Measurements from ENCODE around the gene PRKN.
"Not testable (repeated sequence)": the region's sequence is repeated elsewhere in the genome, so short reads cannot be mapped to it uniquely, and the experiment has no call there.

The PRKN gene

DNA sequence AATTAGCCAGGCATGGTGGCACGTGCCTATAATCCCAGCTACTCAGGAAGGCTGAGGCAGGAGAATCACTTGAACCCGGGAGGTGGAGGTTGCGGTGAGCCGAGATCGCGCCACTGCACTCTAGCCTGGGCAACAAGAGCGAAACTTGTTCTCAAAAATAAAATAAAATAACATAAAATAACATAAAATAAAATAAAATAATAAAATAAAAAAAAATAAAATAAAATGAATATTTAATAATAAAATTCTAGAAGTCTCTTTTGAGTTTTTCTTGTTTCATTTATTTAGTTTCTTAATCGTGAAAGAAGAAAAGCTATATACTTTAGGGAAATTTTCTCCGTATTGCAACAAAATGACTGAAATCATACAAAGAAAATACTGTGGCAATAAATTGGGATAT lies 841.0 kb downstream of the PRKN start:
- not testable (repeated sequence) for H3K9me3 Mint-ChIP-seq; H3K27me3 Mint-ChIP-seq; H3K4me3 Mint-ChIP-seq; DNase-seq (ENCODE audit: low spot score in 2 of 2); H3K27ac Mint-ChIP-seq; H3K36me3 Mint-ChIP-seq; ATAC-seq (ENCODE audit: low read depth); H3K4me1 Mint-ChIP-seq

DNA sequence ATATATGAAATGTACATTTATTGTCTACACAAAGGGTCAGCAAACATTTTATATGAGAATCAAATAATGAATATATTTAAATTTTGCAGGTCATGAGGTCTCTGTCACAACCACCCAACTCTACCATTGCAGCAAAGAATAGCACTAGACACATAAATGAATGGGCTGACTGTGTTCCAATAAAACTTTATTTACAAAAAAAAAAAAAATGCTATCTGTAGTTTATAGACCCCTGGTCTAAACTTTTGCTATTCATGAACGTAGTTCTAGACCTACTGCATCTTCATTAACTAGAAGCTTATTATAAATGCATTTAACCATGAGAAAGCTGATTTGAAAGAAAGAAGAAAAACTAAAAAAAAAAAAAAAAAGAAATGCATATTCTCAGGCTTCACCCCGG lies 842.8 kb downstream of the PRKN start:
- Mint-ChIP-seq H3K27me3 (no peaks in the 10 kb centered on the region), H3K36me3 (no peaks in the 10 kb centered on the region), H3K9me3 (no peaks in the 10 kb centered on the region), H3K27ac (no peak overlapping the region), H3K4me3 (no peak overlapping the region), H3K4me1 (no peaks in the 10 kb centered on the region)
- ATAC-seq (ENCODE audit: low read depth) (no peak), DNase-seq (ENCODE audit: low spot score in 2 of 2) (no peak)

DNA sequence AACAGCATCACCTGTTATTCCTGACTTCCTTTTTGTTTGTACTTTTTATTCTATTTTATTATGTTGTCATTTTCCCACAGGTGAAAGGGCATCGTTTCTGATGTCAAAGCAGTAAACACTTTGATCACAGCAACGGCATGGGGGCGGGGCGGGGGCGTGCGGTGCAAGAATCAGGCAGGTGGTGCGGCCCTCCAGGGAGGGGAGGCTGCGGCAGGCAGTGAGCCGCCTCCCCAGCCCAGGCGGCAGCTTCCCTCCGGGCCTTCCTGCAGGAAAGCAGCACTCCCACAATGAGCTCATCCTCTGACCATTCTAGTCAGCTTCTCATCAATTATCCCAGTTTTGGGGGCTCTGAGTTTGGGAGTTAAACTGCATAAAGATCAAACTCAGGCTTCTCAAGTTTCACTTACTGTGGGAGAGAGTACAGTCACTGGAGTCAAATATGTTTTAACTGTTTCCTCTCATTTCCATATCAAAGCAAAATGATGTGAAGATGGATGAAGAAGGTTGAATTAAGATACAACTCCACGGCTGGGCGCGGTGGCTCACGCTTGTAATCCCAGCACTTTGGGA lies 845.3 kb downstream of the PRKN start:
- Mint-ChIP-seq H3K4me1 (no peaks in the 10 kb centered on the region), H3K27me3 (no peaks in the 10 kb centered on the region), H3K4me3 (no peak overlapping the region), H3K36me3 (no peaks in the 10 kb centered on the region), H3K9me3 (peaks cover 2% of the 10 kb centered on the region), H3K27ac (no peak overlapping the region)
- DNase-seq (ENCODE audit: low spot score in 2 of 2): no peak
- no peak for ATAC-seq (ENCODE audit: low read depth)

DNA sequence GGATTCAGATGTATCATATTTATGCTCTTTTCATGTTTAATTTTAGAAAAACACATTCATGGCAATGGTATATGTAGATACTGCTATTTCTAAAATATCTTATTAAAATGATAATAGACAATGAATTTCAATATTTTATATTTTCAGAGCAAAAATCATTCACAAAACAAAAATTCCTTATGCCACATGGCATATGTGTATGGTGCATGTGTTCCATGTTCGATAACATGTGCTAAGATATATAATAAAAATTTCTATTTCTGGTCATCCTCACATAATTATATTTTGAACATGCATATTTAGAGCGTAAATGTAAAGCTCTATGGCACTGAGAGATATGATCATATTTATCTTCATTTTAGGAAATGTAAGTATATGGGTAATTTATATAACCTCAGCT lies 847.5 kb downstream of the PRKN start:
- H3K27ac Mint-ChIP-seq: no peak overlapping the region
- H3K9me3 Mint-ChIP-seq: peaks cover 2% of the 10 kb centered on the region
- no peaks in the 10 kb centered on the region for H3K36me3 Mint-ChIP-seq
- ATAC-seq (ENCODE audit: low read depth) (no peak), DNase-seq (ENCODE audit: low spot score in 2 of 2) (no peak)
- H3K4me1 Mint-ChIP-seq: no peaks in the 10 kb centered on the region
- no peaks in the 10 kb centered on the region for H3K27me3 Mint-ChIP-seq
- H3K4me3 Mint-ChIP-seq: no peak overlapping the region

DNA sequence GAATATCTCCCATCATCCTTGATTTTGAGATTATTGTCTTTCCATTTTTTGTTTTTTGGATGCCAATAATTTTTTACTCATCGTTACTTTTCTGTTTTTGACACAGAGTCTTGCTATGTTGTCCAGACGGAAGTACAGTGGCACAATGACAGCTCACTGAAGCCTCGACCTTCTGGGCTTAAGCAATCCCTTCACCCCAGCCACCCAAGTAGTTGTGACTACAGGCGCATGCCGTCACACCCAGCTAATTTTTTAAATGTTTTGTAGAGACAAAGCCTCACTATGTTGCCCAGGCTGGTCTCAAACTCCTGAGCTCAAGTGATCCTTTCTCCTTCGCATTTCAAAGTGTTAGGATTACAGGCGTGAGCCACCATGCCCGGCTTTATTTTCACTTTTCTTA lies 851.3 kb downstream of the PRKN start:
- no peak for ATAC-seq (ENCODE audit: low read depth)
- Mint-ChIP-seq H3K9me3 (peaks cover 2% of the 10 kb centered on the region), H3K27me3 (no peaks in the 10 kb centered on the region), H3K27ac (no peak overlapping the region), H3K36me3 (peaks cover 2% of the 10 kb centered on the region), H3K4me1 (no peaks in the 10 kb centered on the region), H3K4me3 (no peak overlapping the region)
- no peak for DNase-seq (ENCODE audit: low spot score in 2 of 2)

DNA sequence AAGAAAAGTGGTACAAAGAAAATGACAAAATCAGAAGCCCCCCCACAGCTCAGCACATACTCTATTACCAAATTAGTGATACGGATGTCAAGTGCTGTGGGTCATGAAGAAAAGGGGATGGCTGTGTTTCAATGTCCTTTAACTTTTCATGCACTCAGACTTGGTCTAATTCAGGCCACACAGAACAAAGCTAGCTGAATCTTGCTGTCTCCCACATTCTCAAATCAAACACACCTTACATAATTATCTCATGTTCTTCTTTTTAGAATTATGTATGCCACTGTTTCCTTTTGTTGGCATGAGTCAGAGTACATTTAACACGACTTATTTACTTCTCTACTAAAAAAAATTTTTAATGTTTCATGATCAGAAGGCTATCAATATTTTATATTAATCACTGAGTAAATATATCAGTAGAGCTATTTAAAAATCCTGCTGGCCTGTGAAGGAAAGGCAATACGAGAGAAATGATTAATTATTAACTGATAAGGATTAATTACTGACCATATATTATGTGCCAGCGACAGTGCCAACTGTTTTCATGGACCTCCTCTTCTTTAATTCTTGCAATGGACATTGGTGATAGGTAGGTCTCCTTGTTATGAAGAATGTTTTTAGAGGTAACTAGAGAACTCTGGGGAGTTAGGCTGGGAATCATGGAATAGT lies 857.2 kb downstream of the PRKN start:
- Mint-ChIP-seq H3K27me3 (no peaks in the 10 kb centered on the region), H3K4me3 (no peak overlapping the region), H3K36me3 (peaks cover 2% of the 10 kb centered on the region), H3K27ac (no peak overlapping the region), H3K4me1 (no peaks in the 10 kb centered on the region), H3K9me3 (no peaks in the 10 kb centered on the region)
- ATAC-seq (ENCODE audit: low read depth) (no peak), DNase-seq (ENCODE audit: low spot score in 2 of 2) (no peak)

DNA sequence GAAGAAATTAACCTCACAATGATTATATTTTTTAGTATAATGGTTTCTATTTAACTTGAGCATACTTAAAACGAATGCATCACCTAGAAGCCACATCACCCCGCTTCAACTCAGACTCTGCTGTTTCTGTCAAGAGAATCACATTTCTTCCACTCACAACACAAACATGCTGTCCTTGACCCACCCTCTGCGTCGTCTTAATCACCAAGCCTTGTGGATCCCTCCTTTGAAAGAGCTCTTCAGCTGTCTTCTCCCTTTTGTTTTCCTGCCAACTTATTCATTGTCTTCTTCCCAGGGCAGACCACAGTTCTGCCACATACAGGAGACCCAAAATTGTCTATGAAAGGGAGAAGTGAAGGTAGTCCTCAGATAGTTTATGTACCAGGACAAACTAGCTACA lies 858.1 kb downstream of the PRKN start:
- no peak overlapping the region for H3K27ac Mint-ChIP-seq
- no peaks in the 10 kb centered on the region for H3K9me3 Mint-ChIP-seq
- ATAC-seq (ENCODE audit: low read depth) (no peak), DNase-seq (ENCODE audit: low spot score in 2 of 2) (no peak)
- H3K27me3 Mint-ChIP-seq: no peaks in the 10 kb centered on the region
- H3K4me3 Mint-ChIP-seq: no peak overlapping the region
- H3K4me1 Mint-ChIP-seq: no peaks in the 10 kb centered on the region
- H3K36me3 Mint-ChIP-seq: peaks cover 2% of the 10 kb centered on the region

DNA sequence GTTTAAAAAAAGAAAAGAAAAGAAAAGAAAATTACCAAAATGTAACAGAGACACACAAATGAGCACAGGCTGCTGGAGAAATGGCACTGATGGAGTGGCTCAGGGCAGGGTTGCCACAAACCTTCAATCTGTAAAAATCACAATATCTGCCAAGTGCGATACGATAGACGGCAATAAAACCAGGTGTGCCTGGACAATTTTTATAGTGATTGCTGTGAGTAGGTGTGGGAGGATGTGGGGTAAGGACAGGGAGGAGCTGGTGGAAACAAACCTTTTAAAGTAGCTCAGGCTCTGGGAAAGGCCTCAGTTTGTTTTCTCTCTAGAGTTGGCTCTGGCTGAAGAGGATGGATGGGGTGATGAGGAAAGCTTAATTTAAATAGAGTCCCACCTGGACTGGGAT lies 861.0 kb downstream of the PRKN start:
- no peaks in the 10 kb centered on the region for H3K4me1 Mint-ChIP-seq
- H3K4me3 Mint-ChIP-seq: no peak overlapping the region
- DNase-seq (ENCODE audit: low spot score in 2 of 2) (no peak), ATAC-seq (ENCODE audit: low read depth) (no peak)
- H3K9me3 Mint-ChIP-seq: no peaks in the 10 kb centered on the region
- H3K27ac Mint-ChIP-seq: no peak overlapping the region
- H3K27me3 Mint-ChIP-seq: no peaks in the 10 kb centered on the region
- H3K36me3 Mint-ChIP-seq: no peaks in the 10 kb centered on the region

DNA sequence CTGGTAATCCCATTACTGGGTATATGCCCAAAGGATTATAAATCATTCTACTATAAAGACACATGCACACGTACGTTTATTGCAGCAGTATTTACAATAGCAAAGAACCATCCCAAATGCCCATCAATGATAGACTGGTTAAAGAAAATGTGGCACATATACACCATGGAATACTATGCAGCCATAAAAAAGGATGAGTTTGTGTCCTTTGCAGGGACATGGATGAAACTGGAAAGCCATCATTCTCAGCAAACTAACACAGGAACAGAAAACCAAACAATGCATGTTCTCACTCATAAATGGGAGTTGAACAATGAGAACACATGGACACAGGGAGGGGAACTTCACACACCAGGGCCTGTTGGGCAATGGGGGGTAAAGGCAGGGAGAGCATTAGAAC lies 866.5 kb downstream of the PRKN start:
- not testable (repeated sequence) for H3K4me1 Mint-ChIP-seq; H3K27me3 Mint-ChIP-seq; H3K27ac Mint-ChIP-seq; H3K36me3 Mint-ChIP-seq; DNase-seq (ENCODE audit: low spot score in 2 of 2); H3K4me3 Mint-ChIP-seq; H3K9me3 Mint-ChIP-seq; ATAC-seq (ENCODE audit: low read depth)

DNA sequence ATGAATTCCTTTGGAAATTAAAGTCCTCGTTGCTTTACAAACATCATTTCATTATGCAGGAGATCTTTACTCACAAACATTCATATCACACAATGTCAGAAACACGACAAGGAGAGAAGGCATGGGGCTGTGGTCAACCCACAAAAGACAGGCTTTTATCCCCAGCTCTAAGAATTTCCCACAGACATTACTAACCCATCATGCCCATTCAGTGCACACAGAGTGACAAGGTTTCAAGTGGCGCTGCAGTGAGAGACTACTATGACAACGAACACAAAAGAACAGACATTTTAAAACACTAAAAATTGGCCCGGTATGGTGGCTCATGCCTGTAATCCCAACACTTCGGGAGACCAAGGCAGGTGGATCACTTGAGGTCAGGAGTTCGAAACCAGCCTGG lies 873.9 kb downstream of the PRKN start:
- no peaks in the 10 kb centered on the region for H3K9me3 Mint-ChIP-seq
- H3K36me3 Mint-ChIP-seq: no peaks in the 10 kb centered on the region
- no peaks in the 10 kb centered on the region for H3K4me1 Mint-ChIP-seq
- ATAC-seq (ENCODE audit: low read depth) (no peak), DNase-seq (ENCODE audit: low spot score in 2 of 2) (no peak)
- no peak overlapping the region for H3K27ac Mint-ChIP-seq
- no peaks in the 10 kb centered on the region for H3K27me3 Mint-ChIP-seq
- H3K4me3 Mint-ChIP-seq: no peak overlapping the region

DNA sequence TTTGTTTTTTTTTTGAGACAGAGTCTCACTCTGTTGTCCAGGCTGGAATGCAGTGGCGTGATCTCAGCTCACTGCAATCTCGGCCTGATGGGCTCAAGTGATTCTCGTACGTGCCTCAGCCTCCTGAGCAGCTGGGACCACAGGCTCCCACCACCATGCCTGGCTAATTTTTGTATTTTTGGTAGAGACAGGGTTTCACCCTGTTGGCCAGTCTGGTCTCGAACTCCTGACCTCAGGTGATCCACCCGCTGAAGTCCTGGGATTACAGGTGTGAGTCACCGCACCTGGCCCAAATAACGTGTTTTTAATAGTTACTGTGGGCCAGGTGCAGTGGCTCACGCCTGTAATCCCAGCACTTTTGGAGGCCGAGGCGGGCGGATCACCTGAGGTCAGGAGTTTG lies 876.1 kb downstream of the PRKN start:
- H3K36me3 Mint-ChIP-seq; H3K4me1 Mint-ChIP-seq; DNase-seq (ENCODE audit: low spot score in 2 of 2); H3K9me3 Mint-ChIP-seq; ATAC-seq (ENCODE audit: low read depth); H3K27me3 Mint-ChIP-seq; H3K27ac Mint-ChIP-seq; H3K4me3 Mint-ChIP-seq: not testable (repeated sequence)

DNA sequence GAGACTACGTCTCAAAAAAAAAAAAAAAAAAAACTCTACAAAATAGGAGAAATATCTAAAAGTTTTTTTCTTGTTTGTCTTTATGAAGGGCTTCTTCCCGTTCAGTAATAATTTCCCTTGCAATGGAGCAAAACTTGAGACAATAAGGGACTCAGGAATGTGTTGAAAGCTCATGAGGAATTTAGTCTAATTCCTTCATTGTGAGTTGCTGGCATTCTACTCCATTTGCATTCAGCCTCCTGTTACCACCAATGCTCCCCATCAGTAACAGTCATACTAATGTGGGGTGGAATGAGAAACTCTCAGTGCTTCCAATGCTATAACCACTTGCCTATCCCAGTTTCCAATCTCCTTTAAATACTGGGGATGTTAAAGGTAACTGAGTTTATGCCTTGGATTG lies 877.0 kb downstream of the PRKN start:
- no peak overlapping the region for H3K4me3 Mint-ChIP-seq
- no peak for ATAC-seq (ENCODE audit: low read depth)
- DNase-seq (ENCODE audit: low spot score in 2 of 2): no peak
- no peaks in the 10 kb centered on the region for H3K4me1 Mint-ChIP-seq
- no peak overlapping the region for H3K27ac Mint-ChIP-seq
- no peaks in the 10 kb centered on the region for H3K36me3 Mint-ChIP-seq
- no peaks in the 10 kb centered on the region for H3K9me3 Mint-ChIP-seq
- H3K27me3 Mint-ChIP-seq: no peaks in the 10 kb centered on the region

DNA sequence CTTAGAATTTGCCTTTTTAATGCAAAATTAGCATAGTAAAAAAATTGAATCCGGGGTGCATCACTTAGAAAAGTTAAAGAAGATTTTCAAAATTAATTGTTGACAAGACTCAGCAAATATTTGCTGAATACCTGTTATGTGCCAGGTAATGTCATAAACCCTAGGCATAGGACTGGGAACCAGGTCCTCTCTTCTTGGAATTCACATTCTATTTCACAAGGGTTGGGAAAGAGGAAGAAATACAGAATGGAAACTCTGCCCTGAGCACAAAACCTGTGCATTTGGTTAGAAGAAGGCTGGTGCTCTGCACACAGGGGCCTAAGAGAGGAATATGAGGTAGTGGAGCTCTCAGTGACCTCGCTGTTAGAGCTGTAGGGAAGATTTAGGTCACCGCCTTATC lies 879.9 kb downstream of the PRKN start:
- H3K27ac Mint-ChIP-seq: no peak overlapping the region
- H3K27me3 Mint-ChIP-seq: no peaks in the 10 kb centered on the region
- H3K4me1 Mint-ChIP-seq: no peaks in the 10 kb centered on the region
- H3K36me3 Mint-ChIP-seq: no peaks in the 10 kb centered on the region
- DNase-seq (ENCODE audit: low spot score in 2 of 2): no peak
- H3K4me3 Mint-ChIP-seq: no peak overlapping the region
- no peaks in the 10 kb centered on the region for H3K9me3 Mint-ChIP-seq
- no peak for ATAC-seq (ENCODE audit: low read depth)

DNA sequence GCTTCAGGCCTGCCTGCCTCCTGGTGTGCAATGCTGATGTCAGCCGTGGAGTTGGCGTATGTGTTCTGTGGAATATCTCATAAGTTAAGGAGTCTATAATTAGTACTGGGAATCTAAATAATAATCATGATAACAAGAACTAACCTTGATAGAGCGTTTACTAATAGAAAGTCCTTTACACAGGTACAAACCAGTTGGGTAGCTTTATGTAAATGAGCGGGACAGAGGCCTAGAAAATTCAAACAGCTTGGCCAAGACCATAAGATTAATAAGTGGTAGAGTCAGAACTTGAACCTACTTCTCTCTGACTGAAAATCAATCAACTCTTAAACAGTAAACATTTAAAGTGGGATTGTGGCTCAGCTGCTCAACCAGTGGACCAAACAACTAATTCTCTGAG lies 882.8 kb downstream of the PRKN start:
- H3K27me3 Mint-ChIP-seq: no peaks in the 10 kb centered on the region
- DNase-seq (ENCODE audit: low spot score in 2 of 2): no peak
- no peaks in the 10 kb centered on the region for H3K36me3 Mint-ChIP-seq
- no peaks in the 10 kb centered on the region for H3K9me3 Mint-ChIP-seq
- no peak overlapping the region for H3K27ac Mint-ChIP-seq
- H3K4me3 Mint-ChIP-seq: no peak overlapping the region
- H3K4me1 Mint-ChIP-seq: no peaks in the 10 kb centered on the region
- no peak for ATAC-seq (ENCODE audit: low read depth)

DNA sequence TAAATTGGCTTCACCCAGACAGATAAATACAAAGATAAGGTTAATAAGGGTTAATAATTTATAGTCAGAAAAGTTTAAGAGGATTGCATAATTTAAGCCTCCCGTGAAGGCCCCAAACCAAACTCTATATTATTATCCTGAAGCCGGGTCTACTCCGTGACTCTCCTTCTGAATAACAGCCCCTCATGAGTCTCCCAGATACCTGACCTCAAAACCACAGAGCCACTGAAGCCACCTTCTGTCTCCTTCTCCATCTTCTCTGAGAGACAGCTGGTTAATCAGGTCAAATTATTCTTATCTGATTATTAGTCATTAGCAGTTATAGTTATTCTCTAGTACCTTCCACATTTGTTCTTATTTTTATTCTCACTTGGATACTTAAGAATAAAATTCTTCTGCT lies 884.5 kb downstream of the PRKN start:
- H3K9me3 Mint-ChIP-seq: no peaks in the 10 kb centered on the region
- H3K36me3 Mint-ChIP-seq: no peaks in the 10 kb centered on the region
- H3K4me3 Mint-ChIP-seq: no peak overlapping the region
- no peaks in the 10 kb centered on the region for H3K27me3 Mint-ChIP-seq
- no peak for ATAC-seq (ENCODE audit: low read depth)
- no peak for DNase-seq (ENCODE audit: low spot score in 2 of 2)
- no peak overlapping the region for H3K27ac Mint-ChIP-seq
- no peaks in the 10 kb centered on the region for H3K4me1 Mint-ChIP-seq

Measured in memory B cell (primary cell).